A673 (cell line): ENCODE measurements around the gene SRGAP2C. TPM values are rescaled to one million over a fixed set of nuclear protein-coding genes. Genes with fewer than 3 reads are reported as not detected.
A peak's percentile ranks its signal among the peaks of the same experiment; 100 is the strongest.
"Not testable (repeated sequence)": the region's sequence is repeated elsewhere in the genome, so short reads cannot be mapped to it uniquely, and the experiment has no call there.

ENCODE experiments used
- BruUV-seq: library from RNA; stranded (reverse); fragments of 400-500 nt; replicated peaks from 2 replicates; lab custom pipeline; 2021; lab: Mats Ljungman, UMichigan
- CTCF ChIA-PET: fragments of 300-600 bp; sonication (Branson Sonifier 250); formaldehyde crosslinking; loops from one replicate; lab custom pipeline; 2022; ENCODE audit warnings: antibody characterized with exemption; lab: Charles Lee
- POLR2A ChIA-PET: fragments of 300-600 bp; sonication (Branson Sonifier 250); formaldehyde crosslinking; loops from one replicate; lab custom pipeline; 2022; ENCODE audit warnings: antibody characterized with exemption; ENCODE audit not compliant: low non-redundant PET; lab: Charles Lee
- DNase-seq: peaks from one replicate; pipeline ENCODE4 v3.0.0-alpha.2; 2015; ENCODE audit warnings: low spot score
- H3K27ac ChIP-seq: fragments of 200-600 bp; sonication (generic); 2 replicates; pipeline ENCODE4 v1.5.1; 2016; ENCODE audit warnings: mixed run types, low read depth, mild to moderate bottlenecking, mixed read lengths, antibody characterized with exemption, low read length; ENCODE audit not compliant: poor library complexity, severe bottlenecking
- H3K27me3 ChIP-seq: fragments of 200-600 bp; sonication (generic); replicated peaks from 2 replicates; pipeline ENCODE4 v1.6.1; 2017; ENCODE audit warnings: mixed run types, low read depth, mild to moderate bottlenecking, mixed read lengths, antibody characterized with exemption, low read length; ENCODE audit not compliant: insufficient read depth, poor library complexity
- H3K36me3 ChIP-seq: fragments of 200-600 bp; sonication (generic); 2 replicates; pipeline ENCODE4 v1.6.1; 2016; ENCODE audit warnings: mixed run types, mild to moderate bottlenecking, mixed read lengths, antibody characterized with exemption, low read length; ENCODE audit not compliant: insufficient read depth, poor library complexity, severe bottlenecking
- H3K4me1 ChIP-seq: fragments of 200-600 bp; sonication (generic); 2 replicates; pipeline ENCODE4 v1.6.1; 2017; ENCODE audit warnings: mixed run types, mild to moderate bottlenecking, mixed read lengths, antibody characterized with exemption, low read length; ENCODE audit not compliant: insufficient read depth, poor library complexity, severe bottlenecking
- H3K4me3 ChIP-seq: fragments of 200-600 bp; sonication (generic); 2 replicates; pipeline ENCODE4 v1.5.1; 2016; ENCODE audit warnings: low read depth, mixed run types, mild to moderate bottlenecking, mixed read lengths, low read length; ENCODE audit not compliant: poor library complexity, severe bottlenecking
- H3K9me3 ChIP-seq: fragments of 200-600 bp; sonication (generic); 2 replicates; pipeline ENCODE4 v1.6.1; 2016; ENCODE audit warnings: mixed run types, low read depth, mild to moderate bottlenecking, mixed read lengths, antibody characterized with exemption, low read length; ENCODE audit not compliant: poor library complexity, severe bottlenecking
- intact Hi-C: fragments of 100-400 bp; cut with micrococcal nuclease; formaldehyde crosslinking; loops from one replicate; pipeline ENCODE4 v1.10.0; 2022; ENCODE audit not compliant: unreplicated experiment
- total RNA-seq: library from RNA; stranded (reverse); gene quantifications from 2 replicates; pipeline ENCODE4 v1.2.3, GENCODE V29; 2021

The SRGAP2C gene
- total RNA-seq, 1 experiment from 2014 or later, result 47.8 TPM

GRCh38 chr1:121389895-121390560 is 205.3 kb downstream of the SRGAP2C start:
- H3K36me3 ChIP-seq, BruUV-seq, intact Hi-C loops, H3K27me3 ChIP-seq, POLR2A ChIA-PET, H3K27ac ChIP-seq, DNase-seq, H3K9me3 ChIP-seq, CTCF ChIA-PET, H3K4me3 ChIP-seq, H3K4me1 ChIP-seq: not testable (repeated sequence)

DNA sequence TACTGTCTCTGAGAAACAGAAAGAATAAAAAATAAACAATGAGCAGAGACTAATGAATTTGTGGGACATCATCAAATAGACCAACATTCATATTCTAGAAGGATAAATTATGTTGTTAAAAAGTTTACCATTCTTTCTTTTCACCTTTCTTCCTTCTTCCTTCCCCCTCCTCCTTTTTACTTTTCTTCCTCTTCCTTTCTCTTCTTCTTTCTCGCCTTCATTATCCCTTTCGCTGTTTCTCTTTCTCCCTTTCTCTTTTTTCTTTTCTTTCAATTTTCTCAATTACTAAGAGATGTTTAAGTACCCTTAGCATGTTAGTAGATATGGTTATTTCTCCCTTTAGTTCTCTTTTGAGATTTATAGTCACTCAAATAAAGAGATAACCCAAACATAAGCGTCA is 207.4 kb downstream of the SRGAP2C start:
- H3K36me3 ChIP-seq, H3K27ac ChIP-seq, H3K27me3 ChIP-seq, intact Hi-C loops, H3K4me3 ChIP-seq, BruUV-seq, DNase-seq, H3K4me1 ChIP-seq, H3K9me3 ChIP-seq, CTCF ChIA-PET, POLR2A ChIA-PET: not testable (repeated sequence)

DNA sequence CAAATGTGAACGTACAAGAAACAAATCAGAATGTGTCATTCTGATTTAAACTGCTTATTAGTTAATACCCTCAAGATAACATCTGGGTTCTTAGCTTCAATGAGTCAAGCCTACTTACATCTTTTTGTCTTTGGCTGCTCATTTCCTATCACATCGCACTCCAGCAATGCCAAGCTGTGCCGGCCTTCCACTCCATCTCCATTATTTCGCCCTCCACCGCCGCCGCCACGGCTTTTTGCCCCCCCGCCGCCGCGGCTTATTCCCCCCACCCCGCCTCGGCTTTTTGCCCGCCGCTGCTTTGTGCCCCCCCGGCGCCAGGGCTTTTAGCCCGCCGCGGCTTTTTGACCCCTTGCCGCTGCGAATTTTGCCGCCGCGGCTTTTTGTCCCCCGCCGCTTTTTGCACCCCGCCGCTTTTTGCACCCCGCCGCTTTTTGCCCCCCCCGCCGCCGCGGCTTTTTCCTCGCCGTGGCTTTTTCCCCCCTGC is 211.0 kb downstream of the SRGAP2C start:
- H3K36me3 ChIP-seq, H3K27me3 ChIP-seq, POLR2A ChIA-PET, CTCF ChIA-PET, H3K27ac ChIP-seq, H3K4me1 ChIP-seq, intact Hi-C loops, H3K9me3 ChIP-seq, BruUV-seq: not testable (repeated sequence)
- DNase-seq, result peak; percentile 36
- H3K4me3 ChIP-seq, result peak overlapping the region; percentile 57

DNA sequence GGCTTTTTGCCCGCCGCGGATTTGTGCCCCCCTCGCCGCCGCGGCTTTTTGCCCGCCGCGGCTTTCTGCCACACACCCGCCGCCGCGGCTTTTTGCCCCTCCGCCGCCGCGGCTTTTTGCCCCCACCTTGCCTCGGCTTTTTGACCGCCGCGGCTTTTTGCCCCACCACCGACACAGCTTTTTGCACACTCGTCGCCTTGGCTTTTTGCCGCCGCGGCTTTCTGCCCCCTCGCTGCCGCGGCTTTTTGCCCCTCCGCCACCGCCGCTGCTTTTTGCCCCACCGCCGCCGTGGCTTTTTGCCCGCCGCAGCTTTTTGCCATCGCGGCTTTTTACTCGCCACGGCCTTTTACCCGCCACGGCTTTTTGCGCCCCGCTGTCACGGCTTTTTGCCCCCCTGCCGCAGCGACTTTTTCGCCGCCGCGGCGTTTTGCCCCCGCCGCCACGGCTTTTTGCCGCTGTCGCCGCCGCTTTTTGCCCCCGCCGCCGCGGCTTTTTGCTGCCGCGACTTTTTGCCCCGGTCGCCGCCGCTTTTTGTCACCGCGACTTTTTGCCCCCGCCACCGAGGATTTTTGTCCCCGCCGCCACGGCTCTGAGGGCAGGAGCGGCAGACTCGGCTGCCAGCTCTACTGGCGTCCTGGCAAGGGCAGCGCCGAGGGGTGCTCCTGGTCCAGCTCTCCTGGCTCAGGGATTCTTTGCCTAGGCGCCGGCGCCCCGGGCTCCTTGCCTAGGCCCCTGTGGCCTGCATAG is 211.7 kb downstream of the SRGAP2C start:
- intact Hi-C loops, H3K27ac ChIP-seq, DNase-seq, H3K36me3 ChIP-seq, H3K27me3 ChIP-seq, CTCF ChIA-PET, H3K4me1 ChIP-seq, BruUV-seq, POLR2A ChIA-PET, H3K9me3 ChIP-seq: not testable (repeated sequence)
- peak overlapping the region; percentile 57 for H3K4me3 ChIP-seq

DNA sequence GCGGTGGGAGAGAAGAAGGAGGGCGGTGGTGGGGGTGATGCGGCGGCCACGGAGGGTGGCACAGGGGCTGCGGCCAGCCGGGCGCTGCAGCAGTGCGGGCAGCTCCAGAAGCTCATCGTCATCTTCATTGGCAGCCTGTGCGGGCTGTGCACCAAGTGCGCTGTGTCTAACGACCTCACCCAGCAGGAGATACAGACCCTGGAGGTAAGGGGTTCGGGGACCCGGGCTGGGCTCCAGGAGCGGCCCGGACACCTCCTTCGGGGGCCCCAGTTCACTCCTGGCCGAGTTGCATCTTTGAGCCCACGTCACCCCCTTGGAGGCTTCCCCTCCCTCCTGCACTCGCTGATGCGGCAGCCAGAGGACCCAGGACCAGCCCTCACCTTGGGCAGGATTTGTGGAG is 212.3 kb downstream of the SRGAP2C start:
- BruUV-seq, intact Hi-C loops, H3K27me3 ChIP-seq, POLR2A ChIA-PET, CTCF ChIA-PET, H3K9me3 ChIP-seq, H3K36me3 ChIP-seq, DNase-seq, H3K27ac ChIP-seq, H3K4me1 ChIP-seq: not testable (repeated sequence)
- H3K4me3 ChIP-seq, result peak overlapping the region; percentile 57

DNA sequence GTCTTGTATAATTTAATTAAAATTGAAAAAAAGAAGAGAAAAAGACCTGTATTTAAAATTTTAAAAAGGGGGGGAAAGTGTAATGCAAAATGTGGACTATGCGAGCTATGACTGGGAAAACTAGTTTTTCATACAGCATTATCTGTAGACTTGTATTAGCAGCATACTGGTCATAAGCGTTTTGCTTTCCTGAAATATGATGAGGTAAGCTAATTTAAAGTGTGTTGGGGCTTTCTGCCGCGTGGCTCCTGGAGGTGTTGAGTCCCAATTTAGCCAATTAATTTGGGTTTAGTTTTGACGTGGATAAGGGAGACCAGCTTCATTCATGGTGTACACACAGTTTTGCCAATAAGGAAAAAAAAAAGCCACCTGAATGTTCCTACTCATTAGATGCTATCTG is 214.4 kb downstream of the SRGAP2C start:
- CTCF ChIA-PET, result not testable (repeated sequence)

GRCh38 chr1:121400108-121400507 is 215.3 kb downstream of the SRGAP2C start:
- intact Hi-C loops, H3K4me3 ChIP-seq, H3K27ac ChIP-seq, H3K9me3 ChIP-seq, CTCF ChIA-PET, BruUV-seq, H3K27me3 ChIP-seq, POLR2A ChIA-PET, H3K4me1 ChIP-seq, DNase-seq, H3K36me3 ChIP-seq: not testable (repeated sequence)

More for the DNA sequence above, 214.4 kb downstream of the SRGAP2C start:
- POLR2A ChIA-PET, BruUV-seq, H3K4me1 ChIP-seq, H3K27me3 ChIP-seq, H3K4me3 ChIP-seq, DNase-seq, intact Hi-C loops, H3K36me3 ChIP-seq, H3K27ac ChIP-seq, H3K9me3 ChIP-seq: not testable (repeated sequence)
